ENCODE data around the gene IQCN. TPM values are rescaled to one million over a fixed set of nuclear protein-coding genes. Genes with fewer than 3 reads are reported as not detected.

Gene IQCN
- total RNA-seq, 1 experiment from 2014 or later: 0.61 TPM

DNA sequence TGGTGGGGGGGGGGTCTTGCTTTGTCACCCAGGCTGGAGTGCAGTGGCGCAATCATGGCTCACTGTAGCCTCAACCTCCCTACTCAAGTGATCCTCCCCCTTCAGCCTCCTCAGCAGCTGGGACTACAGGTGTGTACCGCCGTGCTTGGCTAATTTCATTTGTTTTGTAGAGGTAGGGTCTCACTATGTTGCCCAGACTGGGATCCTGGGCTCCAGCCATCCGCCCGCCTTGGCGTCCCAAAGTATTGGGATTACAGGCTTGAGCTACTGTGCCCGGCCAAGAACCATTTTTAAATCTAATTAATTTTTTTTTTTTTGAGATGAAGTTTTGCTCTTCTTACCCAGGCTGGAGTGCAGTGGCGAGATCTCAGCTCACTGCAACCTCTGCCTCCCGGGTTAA lies 25.4 kb upstream of the IQCN start:
- Mint-ChIP-seq H3K4me3 (no peak overlapping the region), H3K27ac (no peak overlapping the region), H3K4me1 (peaks cover 17% of the 10 kb centered on the region), H3K36me3 (no peaks in the 10 kb centered on the region), H3K27me3 (ENCODE audit: low read depth) (no peaks in the 10 kb centered on the region; the same call in 1 of the 2 replicates), H3K9me3 (no peaks in the 10 kb centered on the region)
- POLR2A ChIA-PET: interaction anchor here (0.6 kb wide), 1 partner anchor 102 kb away, joined by 3 read pairs; no protein-coding TSS in a partner anchor
- ATAC-seq (no peak), DNase-seq (ENCODE audit: low spot score) (no peak)
- TF ChIP-seq, protein P1, sequence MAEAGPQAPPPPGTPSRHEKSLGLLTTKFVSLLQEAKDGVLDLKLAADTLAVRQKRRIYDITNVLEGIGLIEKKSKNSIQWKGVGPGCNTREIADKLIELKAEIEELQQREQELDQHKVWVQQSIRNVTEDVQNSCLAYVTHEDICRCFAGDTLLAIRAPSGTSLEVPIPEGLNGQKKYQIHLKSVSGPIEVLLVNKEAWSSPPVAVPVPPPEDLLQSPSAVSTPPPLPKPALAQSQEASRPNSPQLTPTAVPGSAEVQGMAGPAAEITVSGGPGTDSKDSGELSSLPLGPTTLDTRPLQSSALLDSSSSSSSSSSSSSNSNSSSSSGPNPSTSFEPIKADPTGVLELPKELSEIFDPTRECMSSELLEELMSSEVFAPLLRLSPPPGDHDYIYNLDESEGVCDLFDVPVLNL (CRISPR knock-in tag; IDR thresholded peaks at IDR 0.05; ENCODE audit: borderline replicate concordance, low read depth): no peak
- peak; percentile 82; the same call in 1 of the 2 replicates for TF ChIP-seq ZNF121 (CRISPR knock-in tag; IDR thresholded peaks at IDR 0.05)
- CTCF ChIA-PET: interaction anchor here (1.2 to 2.3 kb wide), 2 partner anchors 23 to 29 kb away, joined by 3 to 7 read pairs; partner anchors contain the start of gene LSM4

DNA sequence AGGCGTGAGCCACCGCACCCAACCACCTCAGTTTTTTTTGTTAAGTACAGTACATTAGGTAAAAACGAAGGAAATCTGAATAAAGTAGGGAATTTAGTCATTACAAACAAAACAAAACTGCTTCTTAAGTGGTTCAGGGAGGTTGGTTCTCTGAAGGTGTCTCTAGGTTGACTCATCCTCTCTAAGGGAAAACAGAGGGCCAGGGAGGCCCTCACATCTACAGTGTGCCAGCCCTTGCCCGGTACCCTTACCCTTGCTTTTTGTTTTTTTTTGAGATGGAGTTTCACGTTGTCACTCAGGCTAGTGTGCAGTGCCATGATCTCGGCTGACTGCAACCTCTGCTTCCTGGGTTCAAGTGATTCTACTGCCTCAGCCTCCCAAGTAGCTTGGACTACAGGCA lies 24.3 kb upstream of the IQCN start:
- Mint-ChIP-seq H3K4me1 (peaks cover 18% of the 10 kb centered on the region), H3K4me3 (no peak overlapping the region), H3K9me3 (no peaks in the 10 kb centered on the region), H3K27me3 (ENCODE audit: low read depth) (no peaks in the 10 kb centered on the region; the same call in 1 of the 2 replicates), H3K36me3 (no peaks in the 10 kb centered on the region), H3K27ac (no peak overlapping the region)
- POLR2A ChIA-PET: no interaction called here
- no peak for TF ChIP-seq ZNF396 (CRISPR knock-in tag; IDR thresholded peaks at IDR 0.05; ENCODE audit: borderline replicate concordance)
- TF ChIP-seq, protein P2, sequence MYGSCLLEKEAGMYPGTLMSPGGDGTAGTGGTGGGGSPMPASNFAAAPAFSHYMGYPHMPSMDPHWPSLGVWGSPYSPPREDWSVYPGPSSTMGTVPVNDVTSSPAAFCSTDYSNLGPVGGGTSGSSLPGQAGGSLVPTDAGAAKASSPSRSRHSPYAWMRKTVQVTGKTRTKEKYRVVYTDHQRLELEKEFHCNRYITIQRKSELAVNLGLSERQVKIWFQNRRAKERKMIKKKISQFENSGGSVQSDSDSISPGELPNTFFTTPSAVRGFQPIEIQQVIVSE (CRISPR knock-in tag; IDR thresholded peaks at IDR 0.05; ENCODE audit: borderline replicate concordance): no peak
- TF ChIP-seq, protein P3, sequence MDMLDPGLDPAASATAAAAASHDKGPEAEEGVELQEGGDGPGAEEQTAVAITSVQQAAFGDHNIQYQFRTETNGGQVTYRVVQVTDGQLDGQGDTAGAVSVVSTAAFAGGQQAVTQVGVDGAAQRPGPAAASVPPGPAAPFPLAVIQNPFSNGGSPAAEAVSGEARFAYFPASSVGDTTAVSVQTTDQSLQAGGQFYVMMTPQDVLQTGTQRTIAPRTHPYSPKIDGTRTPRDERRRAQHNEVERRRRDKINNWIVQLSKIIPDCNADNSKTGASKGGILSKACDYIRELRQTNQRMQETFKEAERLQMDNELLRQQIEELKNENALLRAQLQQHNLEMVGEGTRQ (CRISPR knock-in tag; IDR thresholded peaks at IDR 0.05): no peak
- no peak for TF ChIP-seq GRHL2 (CRISPR knock-in tag; IDR thresholded peaks at IDR 0.05; ENCODE audit: insufficient replicate concordance, severe bottlenecking)
- TF ChIP-seq ELF4 (CRISPR knock-in tag; IDR thresholded peaks at IDR 0.05; ENCODE audit: low read depth): no peak
- TF ChIP-seq NR2C2 (CRISPR knock-in tag; IDR thresholded peaks at IDR 0.05): no peak
- TF ChIP-seq, protein P4, sequence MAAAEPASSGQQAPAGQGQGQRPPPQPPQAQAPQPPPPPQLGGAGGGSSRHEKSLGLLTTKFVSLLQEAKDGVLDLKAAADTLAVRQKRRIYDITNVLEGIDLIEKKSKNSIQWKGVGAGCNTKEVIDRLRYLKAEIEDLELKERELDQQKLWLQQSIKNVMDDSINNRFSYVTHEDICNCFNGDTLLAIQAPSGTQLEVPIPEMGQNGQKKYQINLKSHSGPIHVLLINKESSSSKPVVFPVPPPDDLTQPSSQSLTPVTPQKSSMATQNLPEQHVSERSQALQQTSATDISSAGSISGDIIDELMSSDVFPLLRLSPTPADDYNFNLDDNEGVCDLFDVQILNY (CRISPR knock-in tag; IDR thresholded peaks at IDR 0.05): no peak
- no peak for TF ChIP-seq GABPB1 (CRISPR knock-in tag; IDR thresholded peaks at IDR 0.05)
- TF ChIP-seq, protein P5, sequence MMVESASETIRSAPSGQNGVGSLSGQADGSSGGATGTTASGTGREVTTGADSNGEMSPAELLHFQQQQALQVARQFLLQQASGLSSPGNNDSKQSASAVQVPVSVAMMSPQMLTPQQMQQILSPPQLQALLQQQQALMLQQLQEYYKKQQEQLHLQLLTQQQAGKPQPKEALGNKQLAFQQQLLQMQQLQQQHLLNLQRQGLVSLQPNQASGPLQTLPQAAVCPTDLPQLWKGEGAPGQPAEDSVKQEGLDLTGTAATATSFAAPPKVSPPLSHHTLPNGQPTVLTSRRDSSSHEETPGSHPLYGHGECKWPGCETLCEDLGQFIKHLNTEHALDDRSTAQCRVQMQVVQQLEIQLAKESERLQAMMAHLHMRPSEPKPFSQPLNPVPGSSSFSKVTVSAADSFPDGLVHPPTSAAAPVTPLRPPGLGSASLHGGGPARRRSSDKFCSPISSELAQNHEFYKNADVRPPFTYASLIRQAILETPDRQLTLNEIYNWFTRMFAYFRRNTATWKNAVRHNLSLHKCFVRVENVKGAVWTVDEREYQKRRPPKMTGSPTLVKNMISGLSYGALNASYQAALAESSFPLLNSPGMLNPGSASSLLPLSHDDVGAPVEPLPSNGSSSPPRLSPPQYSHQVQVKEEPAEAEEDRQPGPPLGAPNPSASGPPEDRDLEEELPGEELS (CRISPR knock-in tag; IDR thresholded peaks at IDR 0.05): no peak
- no peak for TF ChIP-seq SMAD3 (CRISPR knock-in tag; IDR thresholded peaks at IDR 0.05; ENCODE audit: borderline replicate concordance)
- no peak for TF ChIP-seq EMX1 (CRISPR knock-in tag; IDR thresholded peaks at IDR 0.05)
- TF ChIP-seq, protein P6, sequence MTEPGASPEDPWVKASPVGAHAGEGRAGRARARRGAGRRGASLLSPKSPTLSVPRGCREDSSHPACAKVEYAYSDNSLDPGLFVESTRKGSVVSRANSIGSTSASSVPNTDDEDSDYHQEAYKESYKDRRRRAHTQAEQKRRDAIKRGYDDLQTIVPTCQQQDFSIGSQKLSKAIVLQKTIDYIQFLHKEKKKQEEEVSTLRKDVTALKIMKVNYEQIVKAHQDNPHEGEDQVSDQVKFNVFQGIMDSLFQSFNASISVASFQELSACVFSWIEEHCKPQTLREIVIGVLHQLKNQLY (CRISPR knock-in tag; IDR thresholded peaks at IDR 0.05): no peak
- TF ChIP-seq, protein P1 (CRISPR knock-in tag; IDR thresholded peaks at IDR 0.05; ENCODE audit: borderline replicate concordance, low read depth): no peak
- no peak for TF ChIP-seq ZNF263 (CRISPR knock-in tag; IDR thresholded peaks at IDR 0.05; ENCODE audit: low read depth)
- TF ChIP-seq, protein P7, sequence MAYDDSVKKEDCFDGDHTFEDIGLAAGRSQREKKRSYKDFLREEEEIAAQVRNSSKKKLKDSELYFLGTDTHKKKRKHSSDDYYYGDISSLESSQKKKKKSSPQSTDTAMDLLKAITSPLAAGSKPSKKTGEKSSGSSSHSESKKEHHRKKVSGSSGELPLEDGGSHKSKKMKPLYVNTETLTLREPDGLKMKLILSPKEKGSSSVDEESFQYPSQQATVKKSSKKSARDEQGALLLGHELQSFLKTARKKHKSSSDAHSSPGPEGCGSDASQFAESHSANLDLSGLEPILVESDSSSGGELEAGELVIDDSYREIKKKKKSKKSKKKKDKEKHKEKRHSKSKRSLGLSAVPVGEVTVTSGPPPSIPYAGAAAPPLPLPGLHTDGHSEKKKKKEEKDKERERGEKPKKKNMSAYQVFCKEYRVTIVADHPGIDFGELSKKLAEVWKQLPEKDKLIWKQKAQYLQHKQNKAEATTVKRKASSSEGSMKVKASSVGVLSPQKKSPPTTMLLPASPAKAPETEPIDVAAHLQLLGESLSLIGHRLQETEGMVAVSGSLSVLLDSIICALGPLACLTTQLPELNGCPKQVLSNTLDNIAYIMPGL (CRISPR knock-in tag; IDR thresholded peaks at IDR 0.05): no peak
- TF ChIP-seq NFATC4 (CRISPR knock-in tag; IDR thresholded peaks at IDR 0.05): no peak
- TF ChIP-seq ZNF671 (CRISPR knock-in tag; IDR thresholded peaks at IDR 0.05): no peak
- TF ChIP-seq ZNF416 (CRISPR knock-in tag; IDR thresholded peaks at IDR 0.05): no peak
- no peak for TF ChIP-seq ZNF138 (CRISPR knock-in tag; conservative IDR thresholded peaks at IDR 0.05)
- no peak for DNase-seq (ENCODE audit: low spot score)
- CTCF ChIA-PET: no interaction called here
- ATAC-seq: no peak

All from WTC11 (cell line).